ENCODE data around the gene CFAP61.

CFAP61 gene

DNA sequence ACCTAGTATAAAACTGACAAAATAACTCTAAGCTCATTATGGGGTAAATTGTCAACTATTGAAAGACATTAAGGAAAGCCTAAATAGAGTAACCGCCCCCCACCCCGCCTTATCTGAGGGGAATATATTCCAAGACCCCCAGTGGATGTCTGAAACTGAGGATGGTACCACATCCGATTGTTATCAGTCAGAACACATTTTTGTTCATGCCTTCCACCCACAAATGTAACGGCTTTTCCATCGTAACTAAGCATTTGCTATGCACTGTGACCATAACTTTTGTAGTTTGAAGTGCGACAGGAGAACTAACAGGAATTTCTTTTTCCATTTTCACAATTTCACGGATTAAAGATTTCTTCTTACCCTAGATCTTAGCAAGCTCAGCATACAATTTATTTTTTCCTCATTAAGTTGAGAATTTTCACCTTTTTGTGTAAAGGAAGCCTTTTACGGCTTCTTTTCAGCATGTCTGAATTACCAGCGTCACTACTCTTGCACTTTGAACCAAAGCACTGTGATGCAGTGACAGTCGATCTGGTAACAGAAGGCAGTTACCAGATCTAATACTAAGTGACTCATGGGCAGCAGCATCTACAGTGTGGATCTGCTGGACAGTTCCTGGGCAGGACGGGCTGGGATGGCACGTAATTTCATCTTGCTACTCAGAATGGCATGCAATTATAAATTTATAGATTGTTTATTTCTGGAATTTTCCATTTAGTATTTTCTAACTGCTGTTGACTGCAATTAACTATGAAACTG is 11.8 kb downstream of the CFAP61 start:
- H3K36me3 Mint-ChIP-seq = no peaks in the 10 kb centered on the region
- H3K4me1 Mint-ChIP-seq = no peaks in the 10 kb centered on the region
- H3K27me3 Mint-ChIP-seq = peaks cover 6% of the 10 kb centered on the region
- ATAC-seq (ENCODE audit: low read depth) (no peak), DNase-seq (ENCODE audit: low spot score in 2 of 2) (no peak)
- H3K4me3 Mint-ChIP-seq = no peak overlapping the region
- no peak overlapping the region for H3K27ac Mint-ChIP-seq
- H3K9me3 Mint-ChIP-seq = no peaks in the 10 kb centered on the region

- H3K36me3 Mint-ChIP-seq = no peaks in the 10 kb centered on the region
- no peak overlapping the region for H3K27ac Mint-ChIP-seq
- no peak overlapping the region for H3K4me3 Mint-ChIP-seq
- peaks cover 8% of the 10 kb centered on the region for H3K27me3 Mint-ChIP-seq
- DNase-seq (ENCODE audit: low spot score in 2 of 2) = no peak
- ATAC-seq (ENCODE audit: low read depth) = no peak
- no peaks in the 10 kb centered on the region for H3K4me1 Mint-ChIP-seq
- no peaks in the 10 kb centered on the region for H3K9me3 Mint-ChIP-seq
Measured at GRCh38 chr20:20065361-20065760, 13.0 kb downstream of the CFAP61 start.

DNA sequence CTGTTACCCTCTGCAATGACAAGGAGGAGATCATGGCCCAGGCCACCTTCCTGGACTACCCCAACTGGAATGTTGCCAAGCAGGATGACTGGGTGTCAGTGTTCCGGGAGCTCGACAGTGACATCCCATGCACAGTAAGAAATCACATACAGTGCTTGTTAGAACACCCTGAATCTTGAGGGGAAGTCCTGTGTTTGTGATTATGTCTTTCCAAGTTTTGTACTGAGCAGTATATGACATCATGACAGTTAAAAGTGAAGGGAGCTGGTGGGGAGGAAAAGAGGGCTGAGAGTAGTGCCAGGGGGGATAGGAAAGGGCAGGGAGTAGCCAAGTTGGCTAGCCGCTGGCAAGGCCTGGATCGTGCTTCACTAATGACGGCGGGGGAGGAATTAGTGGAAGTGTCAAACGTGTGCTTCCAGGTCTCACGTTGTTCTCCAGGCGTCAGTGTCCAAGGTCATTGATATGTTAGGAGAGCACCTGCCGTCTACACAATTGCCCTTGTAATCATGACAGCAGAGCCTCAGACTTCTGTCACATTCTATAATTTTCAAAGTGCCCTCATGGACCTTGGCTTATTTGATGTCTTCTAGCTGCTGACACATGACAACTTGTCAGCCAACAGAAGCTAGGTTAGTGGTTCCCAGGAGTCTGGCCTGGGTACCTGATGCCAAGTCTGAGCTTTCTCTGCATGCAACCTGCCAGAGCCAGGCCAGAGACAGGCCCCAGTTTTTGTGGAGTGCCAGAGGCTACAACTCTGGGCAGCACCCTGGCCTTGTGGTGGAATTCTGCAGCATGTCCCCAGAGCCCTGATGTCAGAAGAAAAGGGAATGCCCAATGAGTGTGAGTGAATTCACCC is 18.8 kb downstream of the CFAP61 start:
- Mint-ChIP-seq H3K36me3 (no peaks in the 10 kb centered on the region), H3K4me3 (no peak overlapping the region)

GRCh38 chr20:20073801-20074371 is 21.6 kb downstream of the CFAP61 start:
- H3K36me3 Mint-ChIP-seq = no peaks in the 10 kb centered on the region
- H3K4me3 Mint-ChIP-seq = no peak overlapping the region
- ATAC-seq (ENCODE audit: low read depth) = no peak
- H3K4me1 Mint-ChIP-seq = no peaks in the 10 kb centered on the region
- no peaks in the 10 kb centered on the region for H3K9me3 Mint-ChIP-seq
- no peak overlapping the region for H3K27ac Mint-ChIP-seq
- DNase-seq (ENCODE audit: low spot score in 2 of 2) = no peak
- peaks cover 8% of the 10 kb centered on the region for H3K27me3 Mint-ChIP-seq

More for the DNA sequence above, 18.8 kb downstream of the CFAP61 start:
- H3K4me1 Mint-ChIP-seq = no peaks in the 10 kb centered on the region
- H3K27me3 Mint-ChIP-seq = peaks cover 3% of the 10 kb centered on the region
- H3K27ac Mint-ChIP-seq = no peak overlapping the region
- no peaks in the 10 kb centered on the region for H3K9me3 Mint-ChIP-seq
- DNase-seq (ENCODE audit: low spot score in 2 of 2) = no peak
- no peak for ATAC-seq (ENCODE audit: low read depth)

DNA sequence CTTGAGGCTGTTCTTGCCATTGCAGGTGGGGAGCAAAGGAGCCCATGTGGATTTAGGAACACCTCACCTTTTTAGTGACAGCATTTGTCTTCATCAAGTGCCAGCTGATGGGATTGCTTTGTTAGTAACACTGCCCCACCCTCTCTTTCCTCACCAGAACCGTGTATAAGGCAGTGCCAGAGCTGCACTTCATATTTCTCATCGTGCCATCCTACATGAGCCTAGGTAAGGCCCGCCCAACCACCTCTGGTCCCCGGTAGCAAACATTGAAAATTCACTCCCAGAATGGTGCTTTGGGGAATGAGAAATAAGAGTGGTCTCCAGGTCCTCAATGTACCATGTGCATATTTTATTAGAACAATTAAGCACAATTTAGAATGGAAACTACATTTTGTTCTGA is 22.7 kb downstream of the CFAP61 start:
- Mint-ChIP-seq H3K36me3 (no peaks in the 10 kb centered on the region), H3K4me3 (no peak overlapping the region), H3K27me3 (peaks cover 10% of the 10 kb centered on the region), H3K4me1 (no peaks in the 10 kb centered on the region), H3K27ac (no peak overlapping the region), H3K9me3 (no peaks in the 10 kb centered on the region)
- no peak for ATAC-seq (ENCODE audit: low read depth)
- no peak for DNase-seq (ENCODE audit: low spot score in 2 of 2)

DNA sequence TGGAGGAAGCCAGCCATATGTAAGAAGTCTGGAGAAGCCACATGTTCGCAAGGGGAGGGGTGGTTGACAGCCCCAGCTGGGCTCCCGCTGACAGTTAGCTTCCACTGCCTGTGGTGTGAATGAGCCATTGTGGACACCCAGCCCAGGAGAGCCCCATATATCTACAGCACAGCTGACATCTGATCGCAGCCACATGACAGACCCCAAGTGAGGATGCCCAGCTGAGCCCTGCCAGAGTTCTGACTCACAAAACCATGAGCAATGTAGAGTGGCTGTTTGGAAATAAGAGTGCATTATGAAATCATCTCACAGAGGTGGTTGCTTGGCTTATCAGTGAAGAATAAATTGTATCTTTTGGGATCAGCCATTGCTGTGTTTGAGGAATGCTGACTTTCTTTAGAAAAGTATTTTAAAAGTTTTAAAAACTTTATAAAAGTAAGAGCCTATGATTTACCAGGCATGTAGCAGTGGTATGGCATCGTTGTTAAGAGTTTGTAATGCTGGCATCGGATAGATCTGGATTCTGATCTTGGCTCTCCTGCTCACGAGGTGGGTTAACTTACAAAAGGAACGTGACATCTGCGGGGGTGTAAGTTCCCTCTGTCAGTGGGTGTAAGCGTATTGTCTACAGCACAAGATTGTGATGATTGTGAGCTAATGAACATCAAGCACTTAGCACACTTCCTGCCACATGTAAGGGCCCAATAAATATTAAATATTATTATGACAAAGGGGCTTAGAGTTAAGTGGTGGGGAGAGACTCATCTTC is 24.1 kb downstream of the CFAP61 start:
- no peak overlapping the region for H3K4me3 Mint-ChIP-seq

DNA sequence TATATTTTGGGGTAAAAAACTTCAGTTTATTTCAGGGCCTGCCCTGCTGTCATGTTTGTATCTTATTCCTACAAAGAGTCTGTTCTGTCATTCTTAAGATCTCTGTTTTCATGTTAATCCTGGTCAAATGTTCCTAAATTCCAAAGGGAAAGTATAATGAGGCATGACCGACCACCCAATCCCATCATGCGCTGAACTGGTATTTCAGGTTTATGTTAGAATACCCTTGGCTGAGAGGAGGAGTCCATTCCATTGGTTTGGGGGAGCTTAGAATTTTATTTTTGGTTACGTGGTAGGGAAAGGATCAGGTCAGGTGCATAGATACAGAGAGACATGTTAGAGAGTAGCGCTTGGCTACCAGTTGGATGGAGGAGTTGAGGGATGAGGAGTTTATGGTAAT is 25.7 kb downstream of the CFAP61 start:
- Mint-ChIP-seq H3K9me3 (no peaks in the 10 kb centered on the region), H3K36me3 (no peaks in the 10 kb centered on the region), H3K27ac (no peak overlapping the region), H3K4me3 (no peak overlapping the region), H3K27me3 (peaks cover 9% of the 10 kb centered on the region), H3K4me1 (no peaks in the 10 kb centered on the region)
- DNase-seq (ENCODE audit: low spot score in 2 of 2) (no peak), ATAC-seq (ENCODE audit: low read depth) (no peak)

More for the DNA sequence above, 24.1 kb downstream of the CFAP61 start:
- no peak overlapping the region for H3K27ac Mint-ChIP-seq
- ATAC-seq (ENCODE audit: low read depth) = no peak
- no peak for DNase-seq (ENCODE audit: low spot score in 2 of 2)
- H3K36me3 Mint-ChIP-seq = no peaks in the 10 kb centered on the region
- no peaks in the 10 kb centered on the region for H3K4me1 Mint-ChIP-seq
- H3K9me3 Mint-ChIP-seq = no peaks in the 10 kb centered on the region
- H3K27me3 Mint-ChIP-seq = peaks cover 7% of the 10 kb centered on the region

DNA sequence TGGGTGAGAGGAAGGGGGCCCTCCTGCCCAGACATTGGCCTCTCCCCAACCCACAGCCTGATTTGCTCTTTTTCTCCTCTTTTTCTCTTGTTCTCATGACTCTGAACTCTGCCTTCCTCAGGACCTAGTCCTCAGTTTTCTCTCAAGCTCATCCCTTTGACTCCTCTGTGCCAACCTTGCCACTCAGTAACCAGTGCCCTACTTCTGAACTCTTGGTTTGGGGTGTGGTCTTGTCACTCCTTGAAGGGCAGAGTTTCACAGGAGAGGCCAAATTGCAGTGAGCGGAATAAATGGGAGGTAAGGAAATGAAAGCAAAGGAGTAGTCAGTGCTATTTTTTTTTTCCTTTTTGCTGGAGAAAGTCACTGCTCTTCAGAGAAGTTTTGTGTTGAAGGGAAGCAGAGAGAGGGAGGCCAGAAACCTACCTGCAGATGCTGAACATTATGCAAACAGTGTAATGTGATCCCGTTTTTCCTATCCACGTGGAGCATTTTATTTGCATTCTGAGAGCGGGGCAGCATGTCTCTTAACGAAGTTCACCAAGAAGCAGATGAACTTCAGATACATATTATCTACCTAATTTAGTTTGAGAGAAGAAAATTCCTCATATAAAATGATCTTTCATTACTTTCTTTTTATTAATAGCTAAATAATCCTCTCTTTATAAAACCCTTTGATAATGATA is 26.9 kb downstream of the CFAP61 start:
- H3K27ac Mint-ChIP-seq = no peak overlapping the region
- no peak for ATAC-seq (ENCODE audit: low read depth)
- peaks cover 9% of the 10 kb centered on the region for H3K27me3 Mint-ChIP-seq
- H3K4me3 Mint-ChIP-seq = no peak overlapping the region
- H3K4me1 Mint-ChIP-seq = peaks cover 2% of the 10 kb centered on the region
- DNase-seq (ENCODE audit: low spot score in 2 of 2) = no peak
- H3K36me3 Mint-ChIP-seq = no peaks in the 10 kb centered on the region
- no peaks in the 10 kb centered on the region for H3K9me3 Mint-ChIP-seq

DNA sequence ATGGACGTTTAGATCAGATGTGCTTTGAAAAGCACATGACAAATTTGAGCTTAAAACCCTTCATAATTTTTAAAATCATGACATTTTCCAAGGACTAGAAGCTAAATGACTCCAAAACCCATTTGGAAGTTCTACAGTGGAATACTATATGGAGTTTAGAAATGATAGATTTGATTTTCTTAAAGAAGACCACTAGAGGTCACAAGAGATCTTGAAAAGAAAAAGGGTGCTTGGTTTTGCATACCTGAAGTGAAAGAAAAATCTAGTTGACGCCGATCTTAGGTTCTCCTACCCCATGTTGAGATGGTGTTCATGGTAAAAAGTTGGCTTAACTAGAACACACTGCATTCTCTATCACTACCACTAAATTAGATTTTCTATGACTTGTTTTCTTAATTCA is 31.5 kb downstream of the CFAP61 start:
- Mint-ChIP-seq H3K4me3 (peak overlapping the region; percentile 74), H3K27ac (no peak overlapping the region), H3K9me3 (no peaks in the 10 kb centered on the region), H3K36me3 (no peaks in the 10 kb centered on the region), H3K4me1 (peaks cover 4% of the 10 kb centered on the region), H3K27me3 (peaks cover 5% of the 10 kb centered on the region)
- peak; percentile 94 for ATAC-seq (ENCODE audit: low read depth)
- DNase-seq (ENCODE audit: low spot score in 2 of 2) = peak in 1 of 2 donors; percentile 49

- Mint-ChIP-seq H3K36me3 (no peaks in the 10 kb centered on the region), H3K4me1 (peaks cover 4% of the 10 kb centered on the region), H3K27me3 (peaks cover 2% of the 10 kb centered on the region), H3K27ac (no peak overlapping the region), H3K4me3 (peak overlapping the region; percentile 74), H3K9me3 (no peaks in the 10 kb centered on the region)
- ATAC-seq (ENCODE audit: low read depth) = peak; percentile 11
- DNase-seq (ENCODE audit: low spot score in 2 of 2) = no peak
Measured at GRCh38 chr20:20084296-20084752, 32.0 kb downstream of the CFAP61 start.

- peaks cover 4% of the 10 kb centered on the region for H3K4me1 Mint-ChIP-seq
- no peak for ATAC-seq (ENCODE audit: low read depth)
- no peak for DNase-seq (ENCODE audit: low spot score in 2 of 2)
- H3K27me3 Mint-ChIP-seq = peaks cover 3% of the 10 kb centered on the region
- H3K9me3 Mint-ChIP-seq = no peaks in the 10 kb centered on the region
- H3K36me3 Mint-ChIP-seq = no peaks in the 10 kb centered on the region
- H3K4me3 Mint-ChIP-seq = peak overlapping the region; percentile 22
- no peak overlapping the region for H3K27ac Mint-ChIP-seq
Measured at GRCh38 chr20:20085071-20085470, 32.7 kb downstream of the CFAP61 start.

GRCh38 chr20:20085812-20086211 is 33.5 kb downstream of the CFAP61 start:
- Mint-ChIP-seq H3K27me3 (peaks cover 7% of the 10 kb centered on the region), H3K36me3 (no peaks in the 10 kb centered on the region), H3K27ac (no peak overlapping the region), H3K4me1 (peaks cover 4% of the 10 kb centered on the region), H3K9me3 (no peaks in the 10 kb centered on the region), H3K4me3 (no peak overlapping the region)
- no peak for ATAC-seq (ENCODE audit: low read depth)
- DNase-seq (ENCODE audit: low spot score in 2 of 2) = no peak

DNA sequence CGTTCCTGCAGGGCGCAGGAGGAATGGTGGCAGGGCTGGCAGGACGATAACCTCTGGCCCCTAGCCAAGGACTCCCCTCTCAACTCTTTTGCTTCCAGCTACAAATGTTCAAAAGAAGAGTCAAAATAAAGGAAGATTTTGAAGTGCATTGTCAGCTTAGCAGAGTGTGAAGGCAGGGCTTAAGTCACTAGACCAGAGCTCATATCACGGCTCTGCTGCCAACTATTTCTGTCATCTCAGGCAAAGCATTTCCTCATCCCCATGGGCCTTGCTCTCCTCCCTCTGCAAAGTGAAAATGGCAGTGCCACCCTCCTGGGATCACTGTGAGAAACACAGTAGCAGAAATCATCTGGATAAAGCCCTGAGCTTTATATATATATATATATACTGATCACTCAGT is 36.7 kb downstream of the CFAP61 start:
- Mint-ChIP-seq H3K27ac (no peak overlapping the region), H3K27me3 (peaks cover 7% of the 10 kb centered on the region), H3K9me3 (no peaks in the 10 kb centered on the region), H3K4me1 (peaks cover 3% of the 10 kb centered on the region), H3K4me3 (no peak overlapping the region), H3K36me3 (no peaks in the 10 kb centered on the region)
- DNase-seq (ENCODE audit: low spot score in 2 of 2) (no peak), ATAC-seq (ENCODE audit: low read depth) (no peak)
